Spleen (tissue), 11 donors: ENCODE results near the gene ZNF174. TPM values are rescaled to one million over a fixed set of nuclear protein-coding genes. Genes with fewer than 3 reads are reported as not detected.
A peak's percentile ranks its signal among the peaks of the same experiment; 100 is the strongest.

Experiments used
- DNase-seq: peaks from one replicate; pipeline ENCODE4 v3.0.0-alpha.2; 2020
- H3K27ac ChIP-seq, 8 donors: fragments of 200-600 bp; sonication (generic) in 7 of 8; 1 replicate in 4 of 8; 2 replicates in 4 of 8; pipeline versions ENCODE4 v1.5.0 to v1.8.0; 2016 to 2021; ENCODE audit warnings: inconsistent platforms in 4 of 8, mild to moderate bottlenecking in 4 of 8, moderate library complexity in 1 of 8
- H3K27me3 ChIP-seq, 7 donors: fragments of 200-600 bp; sonication (generic) in 6 of 7; replicated peaks in 1 of 7; 1 replicate in 4 of 7; 2 replicates in 3 of 7; pipeline versions ENCODE4 v1.5.0 to v1.8.0; 2016 to 2021; ENCODE audit warnings: inconsistent platforms in 3 of 7, mild to moderate bottlenecking in 1 of 7
- H3K36me3 ChIP-seq, 6 donors: fragments of 200-600 bp; sonication (generic) in 5 of 6; 1 replicate in 4 of 6; 2 replicates in 2 of 6; pipeline versions ENCODE4 v1.5.0 to v1.8.0; 2016 to 2021; ENCODE audit warnings: inconsistent platforms in 2 of 6
- H3K4me1 ChIP-seq, 6 donors: fragments of 200-600 bp; sonication (generic) in 5 of 6; 1 replicate in 3 of 6; 2 replicates in 3 of 6; pipeline versions ENCODE4 v1.5.0 to v1.8.0; 2016 to 2021; ENCODE audit warnings: inconsistent platforms in 3 of 6
- H3K4me3 ChIP-seq, 8 donors: fragments of 200-600 bp; sonication (generic) in 7 of 8; 1 replicate in 4 of 8; 2 replicates in 4 of 8; pipeline versions ENCODE4 v1.5.0 to v1.8.0; 2016 to 2021; ENCODE audit warnings: inconsistent platforms in 4 of 8, mild to moderate bottlenecking in 4 of 8, moderate library complexity in 2 of 8
- H3K9me3 ChIP-seq, 8 donors: fragments of 200-600 bp; sonication (generic) in 7 of 8; 1 replicate in 4 of 8; 2 replicates in 4 of 8; pipeline versions ENCODE4 v1.5.0 to v1.8.0; 2016 to 2021; ENCODE audit warnings: inconsistent platforms in 4 of 8
- CTCF ChIP-seq, 11 experiments: fragments of 200-600 bp in 7 of 11; fragments of 450-650 bp in 4 of 11; sonication (generic) in 4 of 11; IDR thresholded peaks in 8 of 11; conservative IDR thresholded peaks in 3 of 11; 1 replicate in 7 of 11; 2 replicates in 4 of 11; pipeline versions ENCODE4 v1.4.0 to v1.8.0; 2016 to 2021; ENCODE audit warnings: antibody characterized with exemption in 11 of 11, inconsistent platforms in 4 of 11, mild to moderate bottlenecking in 1 of 11
- POLR2A ChIP-seq, 3 donors: fragments of 450-650 bp; IDR thresholded peaks; one replicate each; pipeline ENCODE4 v1.5.1; 2017; ENCODE audit warnings: antibody characterized with exemption in 3 of 3, mild to moderate bottlenecking in 1 of 3
- POLR2AphosphoS5 ChIP-seq, 3 donors: sonication (generic); formaldehyde crosslinking; IDR thresholded peaks; one replicate each; pipeline ENCODE4 v1.5.1; 2017; ENCODE audit warnings: antibody characterized with exemption in 3 of 3
- WGBS, 5 donors: extraction: QIAGEN DNeasy Blood & Tissue Kit in 3 of 5; methylation state at CpG; one replicate each; pipeline versions ENCODE4 v1.1.5 to v1.1.7; 2013 to 2018; 5-methylcytosine and 5-hydroxymethylcytosine counted together
- intact Hi-C: fragments of 100-400 bp; cut with DNase I; formaldehyde crosslinking; loops from one replicate; pipeline ENCODE4 v1.15.0; 2023; ENCODE audit warnings: low total_unique reads
- polyA plus RNA-seq, 3 donors: library from polyadenylated mRNA; stranded (reverse); fragments of 200-250 nt; gene quantifications; one replicate each; pipeline ENCODE4 v1.2.1, GENCODE V29; 2013
- total RNA-seq, 7 donors: library from RNA; depleted of rRNA in 3 of 7; stranded (reverse); fragments of >200 nt in 3 of 7; fragmentation: NEBNext Ultra II Directional in 4 of 7; extraction: Animal tissue kit (Norgen Biotek cat#: 25700) in 4 of 7; gene quantifications; one replicate each; pipeline versions ENCODE4 v1.1.0 to v1.2.1, GENCODE V29; 2016 to 2021
- donor health status: healthy with polysubstance abuse.
- donor health status: DM: no; HTN: no; CAD: no; lungs with moderate emphysema.
- donor health status: DM: no; HTN: no; CAD: no.
- donor health status: Bipolar disorder and iron deficiency.
- donor health status: healthy.
- donor health status: DM: no; HTN: no; CAD: no.
- donor health status: DM: yes; HTN: yes; CAD: no.

Gene ZNF174
- total and polyA plus RNA-seq, 10 donors, result 3.0 to 16.1 (median 10.7) TPM

GRCh38 chr16:3358871-3359270 is 42.1 kb upstream of the ZNF174 start:
- Histone ChIP-seq H3K9me3 (peaks cover 0 to 45% (median 5%) of the 10 kb centered on the region in 8 donors), H3K27me3 (peaks cover 0 to 29% (median 0%) of the 10 kb centered on the region in 7 donors), H3K4me1 (no peaks in the 10 kb centered on the region), H3K4me3 (no peak overlapping the region), H3K36me3 (no peaks in the 10 kb centered on the region), H3K27ac (no peak overlapping the region)
- DNase-seq, result no peak
- intact Hi-C loops, result no loop called here
- TF ChIP-seq POLR2AphosphoS5 (IDR thresholded peaks at IDR 0.05) (no peak), POLR2A (IDR thresholded peaks at IDR 0.05) (no peak), CTCF (IDR thresholded peaks at IDR 0.05 in 8 of 11, conservative IDR thresholded peaks at IDR 0.05 in 3 of 11) (no peak)
- 0 to 43% (median 28%) methylated on average over 1 of the region's 1 CpG for WGBS, 5 donors

- Histone ChIP-seq H3K27ac (no peak overlapping the region), H3K27me3 (peaks cover 0 to 29% (median 0%) of the 10 kb centered on the region in 7 donors), H3K36me3 (no peaks in the 10 kb centered on the region), H3K9me3 (peaks cover 0 to 26% (median 5%) of the 10 kb centered on the region in 8 donors), H3K4me1 (peaks cover 0 to 7% (median 2%) of the 10 kb centered on the region in 6 donors), H3K4me3 (no peak overlapping the region)
- TF ChIP-seq CTCF (IDR thresholded peaks at IDR 0.05 in 8 of 11, conservative IDR thresholded peaks at IDR 0.05 in 3 of 11), result no peak
- TF ChIP-seq POLR2AphosphoS5 (IDR thresholded peaks at IDR 0.05), result no peak
- TF ChIP-seq POLR2A (IDR thresholded peaks at IDR 0.05), result no peak
- DNase-seq, result no peak
- intact Hi-C loops, result no loop called here
Measured at GRCh38 chr16:3362931-3363330, 38.1 kb upstream of the ZNF174 start.

- Histone ChIP-seq H3K9me3 (peaks cover 0 to 26% (median 5%) of the 10 kb centered on the region in 8 donors), H3K4me3 (no peak overlapping the region), H3K27me3 (peaks cover 0 to 29% (median 0%) of the 10 kb centered on the region in 7 donors), H3K36me3 (no peaks in the 10 kb centered on the region), H3K4me1 (peaks cover 0 to 7% (median 2%) of the 10 kb centered on the region in 6 donors), H3K27ac (no peak overlapping the region)
- WGBS, 5 donors, result 91 to 100% (median 95%) methylated on average over 7 of the region's 7 CpGs
- TF ChIP-seq CTCF (IDR thresholded peaks at IDR 0.05 in 8 of 11, conservative IDR thresholded peaks at IDR 0.05 in 3 of 11) (no peak), POLR2AphosphoS5 (IDR thresholded peaks at IDR 0.05) (no peak), POLR2A (IDR thresholded peaks at IDR 0.05) (no peak)
- no peak for DNase-seq
- intact Hi-C loops, result no loop called here
Measured at GRCh38 chr16:3363793-3364192, 37.2 kb upstream of the ZNF174 start.

- peak; percentile 92 for DNase-seq
- WGBS, 5 donors, result 8 to 35% (median 17%) methylated on average over 40 to 42 of the region's 42 CpGs
- peak overlapping the region; percentile 36 to 68 (median 40) for H3K4me3 ChIP-seq
- H3K27ac ChIP-seq, result peak overlapping the region; percentile 67 to 86 (median 83)
- intact Hi-C loops, result no loop called here
- peaks cover 0 to 29% (median 0%) of the 10 kb centered on the region in 7 donors for H3K27me3 ChIP-seq
- no peaks in the 10 kb centered on the region for H3K36me3 ChIP-seq
- peaks cover 0 to 26% (median 5%) of the 10 kb centered on the region in 8 donors for H3K9me3 ChIP-seq
- peaks cover 0 to 7% (median 2%) of the 10 kb centered on the region in 6 donors for H3K4me1 ChIP-seq
- TF ChIP-seq POLR2AphosphoS5 (IDR thresholded peaks at IDR 0.05) (peak; percentile 63 to 87 (median 85)), POLR2A (IDR thresholded peaks at IDR 0.05) (no peak)
Measured at GRCh38 chr16:3364774-3365427, 36.1 kb upstream of the ZNF174 start.
